ENCODE results near the gene SSB. TPM values are rescaled to one million over a fixed set of nuclear protein-coding genes. Genes with fewer than 3 reads are reported as not detected.
"Not testable (repeated sequence)": the region's sequence is repeated elsewhere in the genome, so short reads cannot be mapped to it uniquely, and the experiment has no call there.

The SSB gene
- total RNA-seq, 4 donors from 2014 or later: 53.9 to 79.2 (median 63.2) TPM

- peaks cover 0 to 88% (median 0%) of the 10 kb centered on the region in 3 donors for H3K36me3 ChIP-seq
- H3K9me3 ChIP-seq: peaks cover 0 to 8% (median 0%) of the 10 kb centered on the region in 4 donors
- 65 to 76% methylated on average over 1 of the region's 1 CpG for WGBS, 2 donors
- H3K4me1 ChIP-seq: peaks cover 0 to 4% (median 0%) of the 10 kb centered on the region in 4 donors
- H3K27ac ChIP-seq: no peak overlapping the region
- DNase-seq (ENCODE audit: low spot score in 2 of 2): no peak
- no peaks in the 10 kb centered on the region for H3K27me3 ChIP-seq
- no peak overlapping the region for H3K4me3 ChIP-seq
- TF ChIP-seq EP300 (IDR thresholded peaks at IDR 0.05): no peak
Observed at GRCh38 chr2:169815849-169816248, 17.2 kb downstream of the SSB start.

GRCh38 chr2:169816961-169817360, 18.3 kb downstream of the SSB start:
- H3K36me3 ChIP-seq: peaks cover 0 to 84% (median 0%) of the 10 kb centered on the region in 3 donors
- not testable (repeated sequence) for DNase-seq (ENCODE audit: low spot score in 2 of 2); H3K4me3 ChIP-seq

GRCh38 chr2:169817369-169817768, 18.7 kb downstream of the SSB start:
- not testable (repeated sequence) for DNase-seq (ENCODE audit: low spot score in 2 of 2); H3K4me1 ChIP-seq; H3K4me3 ChIP-seq; H3K27me3 ChIP-seq; H3K27ac ChIP-seq; H3K9me3 ChIP-seq
- 97 to 98% methylated on average over 6 of the region's 6 CpGs for WGBS, 2 donors
- peaks cover 0 to 80% (median 0%) of the 10 kb centered on the region in 3 donors for H3K36me3 ChIP-seq

More at GRCh38 chr2:169816961-169817360, 18.3 kb downstream of the SSB start:
- H3K27me3 ChIP-seq, H3K27ac ChIP-seq, H3K9me3 ChIP-seq, H3K4me1 ChIP-seq: not testable (repeated sequence)

GRCh38 chr2:169818241-169818640, 19.6 kb downstream of the SSB start:
- peaks cover 0 to 8% (median 0%) of the 10 kb centered on the region in 4 donors for H3K9me3 ChIP-seq
- peaks cover 0 to 18% (median 7%) of the 10 kb centered on the region in 4 donors for H3K4me1 ChIP-seq
- no peaks in the 10 kb centered on the region for H3K27me3 ChIP-seq
- no peak for DNase-seq (ENCODE audit: low spot score in 2 of 2)
- TF ChIP-seq CTCF (IDR thresholded peaks at IDR 0.05) (no peak), POLR2A (IDR thresholded peaks at IDR 0.05) (no peak), EP300 (IDR thresholded peaks at IDR 0.05) (no peak)
- peaks cover 0 to 71% (median 0%) of the 10 kb centered on the region in 3 donors for H3K36me3 ChIP-seq
- H3K27ac ChIP-seq: no peak overlapping the region
- H3K4me3 ChIP-seq: no peak overlapping the region

- DNase-seq (ENCODE audit: low spot score in 2 of 2): no peak
- Histone ChIP-seq H3K36me3 (peaks cover 0 to 65% (median 0%) of the 10 kb centered on the region in 3 donors), H3K27ac (no peak overlapping the region), H3K4me1 (peaks cover 0 to 27% (median 15%) of the 10 kb centered on the region in 4 donors), H3K4me3 (no peak overlapping the region), H3K9me3 (peaks cover 0 to 8% (median 0%) of the 10 kb centered on the region in 4 donors), H3K27me3 (no peaks in the 10 kb centered on the region)
- 82 to 88% methylated on average over 1 of the region's 1 CpG for WGBS, 2 donors
- no peak for TF ChIP-seq POLR2A (IDR thresholded peaks at IDR 0.05)
- no peak for TF ChIP-seq EP300 (IDR thresholded peaks at IDR 0.05)
- no peak for TF ChIP-seq CTCF (IDR thresholded peaks at IDR 0.05)
Observed at GRCh38 chr2:169819106-169819505, 20.4 kb downstream of the SSB start.

GRCh38 chr2:169820101-169820500, 21.4 kb downstream of the SSB start:
- not testable (repeated sequence) for H3K4me3 ChIP-seq; H3K27me3 ChIP-seq; H3K9me3 ChIP-seq; H3K27ac ChIP-seq; DNase-seq (ENCODE audit: low spot score in 2 of 2)
- H3K36me3 ChIP-seq: peaks cover 0 to 57% (median 0%) of the 10 kb centered on the region in 3 donors
- H3K4me1 ChIP-seq: peaks cover 0 to 31% (median 15%) of the 10 kb centered on the region in 4 donors
- WGBS, 2 donors: 80 to 89% methylated on average over 7 of the region's 7 CpGs

GRCh38 chr2:169822036-169822435, 23.4 kb downstream of the SSB start:
- peaks cover 0 to 6% (median 0%) of the 10 kb centered on the region in 4 donors for H3K9me3 ChIP-seq
- 56 to 60% methylated on average over 3 of the region's 3 CpGs for WGBS, 2 donors
- no peak overlapping the region for H3K4me3 ChIP-seq
- peaks cover 0 to 41% (median 17%) of the 10 kb centered on the region in 4 donors for H3K4me1 ChIP-seq
- no peak overlapping the region for H3K27ac ChIP-seq
- peaks cover 0 to 39% (median 0%) of the 10 kb centered on the region in 3 donors for H3K36me3 ChIP-seq
- no peak for DNase-seq (ENCODE audit: low spot score in 2 of 2)
- no peak for TF ChIP-seq CTCF (IDR thresholded peaks at IDR 0.05)
- TF ChIP-seq EP300 (IDR thresholded peaks at IDR 0.05): no peak
- TF ChIP-seq POLR2A (IDR thresholded peaks at IDR 0.05): no peak
- no peaks in the 10 kb centered on the region for H3K27me3 ChIP-seq
